TTC549 (cell line): ENCODE results near the gene PRR5.
"Not testable (repeated sequence)": the region's sequence is repeated elsewhere in the genome, so short reads cannot be mapped to it uniquely, and the experiment has no call there.

Experiments used
- FAIRE-seq: peaks from 2 replicates; lab custom pipeline; 2012; peaks lifted over from hg19 to GRCh38; lab: Jason Lieb, UNC

The PRR5 gene, protein sequence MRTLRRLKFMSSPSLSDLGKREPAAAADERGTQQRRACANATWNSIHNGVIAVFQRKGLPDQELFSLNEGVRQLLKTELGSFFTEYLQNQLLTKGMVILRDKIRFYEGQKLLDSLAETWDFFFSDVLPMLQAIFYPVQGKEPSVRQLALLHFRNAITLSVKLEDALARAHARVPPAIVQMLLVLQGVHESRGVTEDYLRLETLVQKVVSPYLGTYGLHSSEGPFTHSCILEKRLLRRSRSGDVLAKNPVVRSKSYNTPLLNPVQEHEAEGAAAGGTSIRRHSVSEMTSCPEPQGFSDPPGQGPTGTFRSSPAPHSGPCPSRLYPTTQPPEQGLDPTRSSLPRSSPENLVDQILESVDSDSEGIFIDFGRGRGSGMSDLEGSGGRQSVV

GRCh38 chr22:44701824-44702478 lies at the start of gene PRR5:
Gene PRR5, plus strand, starts transcription at chr22:44702204. Its CDS starts 271 bp downstream, at chr22:44702475.
- FAIRE-seq, result no peak

GRCh38 chr22:44652866-44653265 lies 49.1 kb upstream of the PRR5 start:
- FAIRE-seq, result not testable (repeated sequence)

- FAIRE-seq, result no peak
These were observed 43.6 kb upstream of the PRR5 start for GRCh38 chr22:44658311-44658953.

DNA sequence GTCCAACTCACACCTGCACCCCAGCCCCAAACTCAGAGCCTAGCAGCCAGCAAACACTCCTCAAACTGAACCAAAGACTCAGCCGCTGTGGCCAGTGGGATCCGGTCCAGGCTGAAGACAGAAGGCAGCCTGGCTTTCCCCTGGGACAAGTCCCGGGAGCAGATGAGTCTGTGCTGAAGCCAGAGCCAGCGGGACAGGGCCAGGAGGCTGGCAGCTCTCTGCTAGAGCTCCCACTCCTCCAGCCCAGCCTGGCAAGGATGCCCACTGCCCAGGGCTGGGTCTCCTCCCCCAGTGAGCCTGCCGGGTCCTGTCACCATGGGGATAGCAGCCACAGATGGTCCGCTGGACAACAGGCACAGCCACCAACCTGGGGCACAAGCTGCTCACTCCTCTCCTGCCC lies 42.9 kb upstream of the PRR5 start:
- no peak for FAIRE-seq

DNA sequence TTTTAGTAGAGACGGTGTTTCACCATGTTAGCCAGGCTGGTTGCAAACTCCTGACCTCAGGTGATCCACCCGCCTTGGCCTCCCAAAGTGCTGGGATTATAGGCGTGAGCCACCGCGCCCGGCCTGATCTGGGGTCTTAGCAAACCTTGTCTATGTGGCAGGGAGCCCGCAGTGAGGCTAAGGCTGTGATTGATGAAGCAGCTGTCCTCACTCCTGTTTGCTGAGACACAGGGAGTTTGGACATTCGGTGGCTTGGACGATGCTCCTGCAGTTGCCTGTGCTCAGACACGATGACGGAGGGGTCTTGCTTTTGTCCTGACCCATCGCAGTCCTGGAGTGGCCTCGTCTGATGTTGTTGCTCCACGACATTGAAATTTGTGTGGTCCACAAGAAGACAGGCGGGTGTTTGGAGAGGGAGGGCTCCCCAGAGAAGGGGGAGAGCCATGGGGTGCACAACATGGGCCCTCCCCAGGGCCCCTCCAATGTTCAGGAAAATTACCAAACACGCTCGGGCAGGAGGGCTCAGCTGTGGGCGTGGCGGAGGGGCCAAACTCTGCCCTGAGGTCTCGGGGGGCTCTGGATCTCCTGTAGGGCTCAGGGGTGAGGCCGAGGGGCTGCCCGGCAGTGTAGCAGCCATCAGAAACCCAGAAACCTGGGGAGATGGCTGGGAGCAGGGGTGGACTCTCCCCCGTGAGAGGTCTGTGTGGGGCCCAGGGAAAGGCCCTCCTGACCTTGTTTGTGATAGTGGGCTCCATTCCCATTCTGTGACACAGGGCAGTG lies 41.8 kb upstream of the PRR5 start:
- no peak for FAIRE-seq

- no peak for FAIRE-seq
These were observed 40.9 kb upstream of the PRR5 start for GRCh38 chr22:44661070-44661469.

DNA sequence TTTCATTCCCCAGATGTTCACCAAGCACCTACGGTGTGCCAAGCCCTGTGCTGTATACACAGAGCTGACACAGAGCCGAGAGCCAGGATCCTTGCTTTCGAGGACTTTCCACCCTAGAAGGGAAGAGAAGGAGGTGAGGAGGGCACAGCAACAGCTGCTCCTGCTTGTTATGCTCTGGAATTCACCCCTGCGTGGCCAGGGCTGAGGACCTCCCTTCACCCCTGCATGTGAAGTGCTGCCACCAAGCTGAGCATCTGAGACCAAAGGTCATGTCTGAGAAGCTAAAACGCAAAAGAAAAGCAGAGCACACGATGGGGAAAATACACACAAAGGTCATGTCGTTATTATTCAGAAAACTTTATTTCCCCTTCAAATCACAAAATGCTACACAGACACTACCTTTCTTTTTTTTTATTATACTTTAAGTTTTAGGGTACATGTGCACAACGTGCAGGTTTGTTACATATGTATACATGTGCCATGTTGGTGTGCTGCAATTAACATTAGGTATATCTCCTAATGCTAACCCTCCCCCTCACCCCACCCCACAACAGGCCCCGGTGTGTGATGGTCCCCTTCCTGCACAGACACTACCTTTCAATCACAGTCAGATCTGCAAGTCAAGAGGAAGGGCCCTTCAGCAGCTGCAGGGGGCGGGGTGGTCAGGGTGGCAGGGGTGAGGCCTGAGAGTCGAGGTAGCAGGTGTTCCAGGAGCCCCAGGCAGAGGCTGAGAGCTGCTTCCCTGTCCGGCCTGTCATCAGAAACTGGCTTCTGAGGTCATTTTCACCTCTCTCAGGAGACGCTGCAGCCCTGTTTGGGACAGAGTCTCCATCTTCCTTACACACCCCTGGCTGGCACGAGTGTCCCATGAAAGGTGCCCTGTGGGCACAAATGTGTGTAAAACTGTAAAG lies 40.1 kb upstream of the PRR5 start:
- FAIRE-seq, result no peak

GRCh38 chr22:44663256-44663999 lies 38.6 kb upstream of the PRR5 start:
- FAIRE-seq, result no peak

DNA sequence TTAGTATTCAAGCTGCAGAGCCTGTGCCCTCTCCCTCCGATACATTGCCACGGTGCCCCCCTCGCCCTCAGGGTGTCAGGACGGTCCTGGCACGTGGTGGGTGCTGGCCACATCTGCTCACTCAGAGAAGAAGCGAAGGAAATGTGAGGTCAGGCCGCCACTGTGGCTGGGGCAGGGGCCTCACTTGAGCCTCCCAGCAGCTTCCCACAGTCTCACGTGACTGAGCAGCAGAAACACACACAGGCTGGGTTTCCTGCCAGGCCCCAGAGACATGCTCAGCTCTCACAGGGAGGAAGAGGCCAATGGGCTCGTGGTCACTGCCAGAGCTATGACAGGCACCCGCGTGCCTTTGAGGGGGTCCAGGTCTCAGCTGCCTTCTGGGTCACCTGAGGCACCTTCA lies 37.9 kb upstream of the PRR5 start:
- FAIRE-seq, result no peak

- FAIRE-seq, result no peak
These were observed 36.9 kb upstream of the PRR5 start for GRCh38 chr22:44665115-44665514.

- FAIRE-seq, result no peak
These were observed 35.8 kb upstream of the PRR5 start for GRCh38 chr22:44666207-44666585.

DNA sequence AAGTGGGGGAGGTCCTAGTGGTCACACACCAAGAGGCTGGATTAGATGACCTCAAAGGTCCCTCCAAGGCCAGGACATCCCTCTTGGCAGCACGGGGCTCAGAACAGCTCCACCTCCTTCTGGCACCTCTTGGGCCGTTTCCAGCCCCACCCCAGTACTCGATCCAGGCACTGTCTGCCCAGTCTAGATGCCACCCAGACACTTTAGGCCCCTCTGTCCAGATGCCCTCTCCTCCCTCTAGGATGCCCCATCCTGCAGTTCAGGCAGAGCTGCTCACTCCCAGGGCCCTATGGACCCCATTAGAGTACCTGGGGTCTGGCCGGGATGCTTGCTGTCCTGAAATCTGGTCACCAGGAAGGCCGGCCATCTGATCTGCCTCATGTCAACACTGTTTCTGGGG lies 34.7 kb upstream of the PRR5 start:
- no peak for FAIRE-seq

DNA sequence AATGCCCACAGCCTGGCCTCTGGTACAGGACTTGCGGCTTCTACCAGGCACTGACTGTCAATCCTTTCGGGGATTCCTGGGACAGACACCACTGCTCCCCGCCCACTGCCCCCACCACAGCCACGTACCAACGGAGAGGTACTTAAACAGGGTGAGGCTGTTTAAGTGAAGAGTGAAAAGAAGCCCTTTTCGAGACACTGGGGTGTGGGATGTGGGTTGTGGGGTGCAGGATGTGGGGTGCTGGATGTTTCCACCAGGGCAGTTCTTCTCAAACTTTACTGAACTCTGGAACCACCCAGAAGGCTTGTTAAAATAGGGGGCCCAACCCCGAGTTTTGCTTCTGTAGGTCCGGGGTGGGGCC lies 34.2 kb upstream of the PRR5 start:
- FAIRE-seq, result no peak

DNA sequence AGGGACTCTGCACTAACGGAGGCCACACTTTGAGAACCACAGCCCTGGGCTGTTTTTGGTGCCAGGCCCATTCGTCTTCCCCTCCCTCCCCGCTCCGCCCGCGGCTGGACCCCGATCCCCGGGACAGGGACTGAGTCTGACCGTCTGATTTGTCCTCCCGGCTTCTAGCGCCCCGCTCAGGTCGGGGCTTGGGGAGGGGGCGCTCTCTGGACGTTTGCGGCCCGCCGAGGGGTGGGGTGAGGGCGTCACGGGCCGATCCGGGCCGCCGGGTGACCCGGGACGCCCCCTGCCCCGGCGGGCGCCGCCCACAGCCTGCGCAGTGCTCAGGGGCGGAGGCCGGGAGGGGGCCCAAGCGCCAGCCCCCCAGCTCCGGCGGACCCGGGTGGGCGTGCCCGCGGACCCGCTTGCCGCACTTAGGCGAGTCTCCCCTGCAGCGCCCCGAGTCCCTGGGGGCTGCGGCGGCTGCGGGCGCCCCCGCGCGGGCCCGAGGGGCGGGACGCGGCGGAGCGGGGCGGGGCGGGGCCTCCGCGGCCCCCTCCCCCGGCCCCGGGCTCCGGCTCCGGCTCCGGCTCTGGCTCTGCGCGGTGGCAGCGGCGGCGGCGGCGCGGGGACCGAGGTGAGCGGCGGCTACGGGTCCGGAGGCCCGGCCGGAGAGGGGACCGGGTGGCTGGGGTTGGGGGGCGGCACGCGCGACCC lies 33.7 kb upstream of the PRR5 start:
- no peak for FAIRE-seq

GRCh38 chr22:44668886-44669521 lies 33.0 kb upstream of the PRR5 start:
- no peak for FAIRE-seq

DNA sequence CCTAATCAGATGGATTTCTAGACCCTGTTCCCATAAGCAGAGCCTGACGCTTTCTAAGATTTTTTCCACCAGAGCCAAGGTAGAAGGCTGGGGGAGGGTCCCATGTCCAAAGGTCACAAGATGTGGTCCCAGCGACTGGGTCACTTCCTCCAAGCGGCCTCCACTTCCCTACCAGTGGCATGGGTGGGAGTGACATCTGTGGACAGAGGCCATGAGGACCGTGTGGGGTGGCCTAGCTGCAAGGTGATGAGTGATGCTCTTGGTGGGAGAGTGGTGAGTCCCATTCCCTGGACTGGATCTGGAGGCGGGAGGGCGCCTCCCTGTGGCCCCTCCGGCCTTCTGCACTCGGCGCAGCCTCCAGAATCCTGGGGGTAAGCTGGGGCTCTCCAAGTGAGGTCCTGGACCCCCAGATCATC lies 32.4 kb upstream of the PRR5 start:
- FAIRE-seq, result no peak

- no peak for FAIRE-seq
These were observed 31.6 kb upstream of the PRR5 start for GRCh38 chr22:44670220-44670988.

DNA sequence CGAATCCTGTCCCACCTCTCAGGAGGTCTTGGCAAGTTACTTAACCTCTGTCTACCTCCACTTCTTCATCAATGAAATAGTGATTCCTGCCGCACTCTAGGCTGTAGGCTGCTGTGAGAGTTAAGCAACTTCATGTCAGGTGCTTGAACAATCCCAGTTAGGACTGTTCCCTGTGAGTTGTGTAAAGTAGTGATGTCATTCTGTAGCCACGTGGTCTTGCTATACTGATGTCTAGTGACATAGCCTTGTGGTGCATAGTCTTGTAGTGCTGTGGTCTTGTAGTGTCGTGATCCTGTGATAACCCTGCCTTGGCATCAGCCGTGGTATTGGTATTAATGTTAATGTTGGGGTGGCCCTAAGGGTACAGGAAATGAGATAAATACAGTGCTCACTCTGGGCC lies 30.3 kb upstream of the PRR5 start:
- FAIRE-seq, result no peak

- FAIRE-seq, result no peak
These were observed 29.4 kb upstream of the PRR5 start for GRCh38 chr22:44672632-44673031.
